Fibroblast of villous mesenchyme (primary cell): ENCODE results near the gene ECHS1. TPM values are rescaled to one million over a fixed set of nuclear protein-coding genes. Genes with fewer than 3 reads are reported as not detected.

Experiments
- DNase-seq: peaks from one replicate; pipeline ENCODE4 v3.0.0-alpha.2; 2010; ENCODE audit warnings: low read depth
- H3K4me3 ChIP-seq: 2 replicates; pipeline ENCODE4 v1.5.1; 2011; ENCODE audit warnings: low read depth, mild to moderate bottlenecking, low read length
- CTCF ChIP-seq: IDR thresholded peaks from 2 replicates; pipeline ENCODE4 v1.5.1; 2012; ENCODE audit warnings: low read depth, mild to moderate bottlenecking, low read length; ENCODE audit not compliant: insufficient read depth
- total RNA-seq: library from RNA; depleted of rRNA; stranded (reverse); fragments of >200 nt; gene quantifications from 2 replicates; pipeline ENCODE4 v1.2.3, GENCODE V29; 2012

Gene ECHS1
- total RNA-seq, 1 donor, result 59.6 TPM

GRCh38 chr10:133346413-133346812, 26.7 kb downstream of the ECHS1 start:
- no peak overlapping the region for H3K4me3 ChIP-seq
- no peak for TF ChIP-seq CTCF
- DNase-seq, result no peak

- no peak for DNase-seq
- no peak overlapping the region for H3K4me3 ChIP-seq
- no peak for TF ChIP-seq CTCF
Measured at GRCh38 chr10:133344236-133344635, 28.9 kb downstream of the ECHS1 start.

GRCh38 chr10:133343558-133343957, 29.6 kb downstream of the ECHS1 start:
- no peak overlapping the region for H3K4me3 ChIP-seq
- no peak for DNase-seq
- no peak for TF ChIP-seq CTCF

GRCh38 chr10:133342942-133343341, 30.2 kb downstream of the ECHS1 start:
- no peak overlapping the region for H3K4me3 ChIP-seq
- no peak for TF ChIP-seq CTCF
- DNase-seq, result no peak

- no peak for DNase-seq
- TF ChIP-seq CTCF, result no peak
- no peak overlapping the region for H3K4me3 ChIP-seq
Measured at GRCh38 chr10:133341983-133342382, 31.2 kb downstream of the ECHS1 start.

- TF ChIP-seq CTCF, result no peak
- DNase-seq, result no peak
- no peak overlapping the region for H3K4me3 ChIP-seq
Measured at GRCh38 chr10:133339708-133340380, 33.3 kb downstream of the ECHS1 start.
